H9 (cell line): ENCODE results near the gene FKTN. TPM values are rescaled to one million over a fixed set of nuclear protein-coding genes. Genes with fewer than 3 reads are reported as not detected.

ENCODE experiments used
- DNase-seq: peaks from one replicate; pipeline ENCODE4 v3.0.0-alpha.2; 2017
- H2AFZ ChIP-seq: one replicate; pipeline ENCODE4 v1.6.1; 2013; ENCODE audit warnings: mild to moderate bottlenecking, low read length, control low read depth, moderate library complexity
- H2AK5ac ChIP-seq: 2 replicates; pipeline ENCODE4 v1.6.1; 2013; ENCODE audit warnings: low read length, control low read depth, mixed read lengths; ENCODE audit not compliant: insufficient read length
- H2BK120ac ChIP-seq: one replicate; pipeline ENCODE4 v1.6.1; 2013; ENCODE audit warnings: low read depth, mild to moderate bottlenecking, low read length, control low read depth, inconsistent platforms; ENCODE audit not compliant: poor library complexity, severe bottlenecking
- H2BK12ac ChIP-seq: 2 replicates; pipeline ENCODE4 v1.6.1; 2013; ENCODE audit warnings: low read length, control low read depth, mixed read lengths, low read depth; ENCODE audit not compliant: insufficient read length
- H2BK15ac ChIP-seq: 2 replicates; pipeline ENCODE4 v1.6.1; 2013; ENCODE audit warnings: low read depth, low read length, control low read depth
- H2BK20ac ChIP-seq: one replicate; pipeline ENCODE4 v1.6.1; 2013; ENCODE audit warnings: low read depth, mild to moderate bottlenecking, low read length, control low read depth, inconsistent platforms; ENCODE audit not compliant: poor library complexity, severe bottlenecking
- H2BK5ac ChIP-seq: 2 replicates; pipeline ENCODE4 v1.6.1; 2013; ENCODE audit warnings: low read length, control low read depth, mixed read lengths; ENCODE audit not compliant: insufficient read length
- H3K14ac ChIP-seq: 2 replicates; pipeline ENCODE4 v1.6.1; 2013; ENCODE audit warnings: low read length, control low read depth; ENCODE audit not compliant: insufficient read depth
- H3K18ac ChIP-seq: 2 replicates; pipeline ENCODE4 v1.6.1; 2013; ENCODE audit warnings: low read depth, mild to moderate bottlenecking, mixed read lengths, low read length, control low read depth; ENCODE audit not compliant: insufficient read length
- H3K23ac ChIP-seq: 2 replicates; pipeline ENCODE4 v1.6.1; 2013; ENCODE audit warnings: low read length, control low read depth, mixed read lengths, low read depth; ENCODE audit not compliant: insufficient read length
- H3K23me2 ChIP-seq: 2 replicates; pipeline ENCODE4 v1.6.1; 2013; ENCODE audit warnings: low read depth, mild to moderate bottlenecking, mixed read lengths, low read length, control low read depth; ENCODE audit not compliant: insufficient read length, poor library complexity, severe bottlenecking
- H3K27ac ChIP-seq: 2 replicates; pipeline ENCODE4 v1.5.1; 2013; ENCODE audit warnings: low read length, control low read depth, mixed read lengths, low read depth; ENCODE audit not compliant: insufficient read length
- H3K27me3 ChIP-seq: 2 replicates; pipeline ENCODE4 v1.6.1; 2013; ENCODE audit warnings: low read length, control low read depth, inconsistent platforms; ENCODE audit not compliant: insufficient read depth
- H3K4ac ChIP-seq: 2 replicates; pipeline ENCODE4 v1.6.1; 2013; ENCODE audit warnings: low read depth, mild to moderate bottlenecking, control low read depth, inconsistent platforms, low read length, moderate library complexity
- H3K4me1 ChIP-seq: 2 replicates; pipeline ENCODE4 v1.6.1; 2013; ENCODE audit warnings: low read length, control low read depth, inconsistent platforms; ENCODE audit not compliant: insufficient read depth
- H3K4me2 ChIP-seq: 2 replicates; pipeline ENCODE4 v1.6.1; 2013; ENCODE audit warnings: low read length, control low read depth, mixed read lengths; ENCODE audit not compliant: insufficient read length, insufficient read depth
- H3K56ac ChIP-seq: 2 replicates; pipeline ENCODE4 v1.6.1; 2013; ENCODE audit warnings: low read depth, mild to moderate bottlenecking, mixed read lengths, low read length, control low read depth; ENCODE audit not compliant: insufficient read length
- H3K79me1 ChIP-seq: 2 replicates; pipeline ENCODE4 v1.6.1; 2013; ENCODE audit warnings: low read depth, mild to moderate bottlenecking, moderate library complexity, low read length, control low read depth, inconsistent platforms; ENCODE audit not compliant: insufficient read depth, poor library complexity, severe bottlenecking
- H3K79me2 ChIP-seq: 2 replicates; pipeline ENCODE4 v1.6.1; 2013; ENCODE audit warnings: low read length, control low read depth, inconsistent platforms; ENCODE audit not compliant: insufficient read depth
- H3K9ac ChIP-seq: 2 replicates; pipeline ENCODE4 v1.6.1; 2013; ENCODE audit warnings: low read length, control low read depth, mixed read lengths; ENCODE audit not compliant: insufficient read length; ENCODE audit errors: extremely low read depth
- H3K9me3 ChIP-seq: one replicate; pipeline ENCODE4 v1.6.1; 2013; ENCODE audit warnings: low read depth, low read length, inconsistent platforms; ENCODE audit not compliant: control insufficient read depth
- H3T11ph ChIP-seq: one replicate; pipeline ENCODE4 v1.6.1; 2013; ENCODE audit warnings: mild to moderate bottlenecking, low read length, control low read depth, inconsistent platforms
- H4K20me1 ChIP-seq: one replicate; pipeline ENCODE4 v1.6.1; 2013; ENCODE audit not compliant: control insufficient read depth, insufficient read length, insufficient read depth
- H4K5ac ChIP-seq: 2 replicates; pipeline ENCODE4 v1.6.1; 2013; ENCODE audit warnings: low read depth, mild to moderate bottlenecking, mixed read lengths, low read length, control low read depth; ENCODE audit not compliant: insufficient read length
- H4K8ac ChIP-seq: replicated peaks from 2 replicates; pipeline ENCODE4 v1.6.1; 2013; ENCODE audit warnings: low read length, control low read depth, mixed read lengths, low read depth; ENCODE audit not compliant: insufficient read length
- H4K91ac ChIP-seq: 2 replicates; pipeline ENCODE4 v1.6.1; 2013; ENCODE audit warnings: low read depth, mild to moderate bottlenecking, moderate library complexity, mixed read lengths, low read length, control low read depth; ENCODE audit not compliant: insufficient read length
- H3K27ac Mint-ChIP-seq, 3 experiments: 2 replicates in 2 of 3; 3 replicates in 1 of 3; pipeline ENCODE4 v1.8.0; 2020 to 2021; ENCODE audit warnings: mixed read lengths in 3 of 3, mild to moderate bottlenecking in 1 of 3, moderate library complexity in 1 of 3
- H3K27me3 Mint-ChIP-seq: 2 replicates; pipeline ENCODE4 v1.8.0; 2021; ENCODE audit warnings: low read depth, mild to moderate bottlenecking, moderate library complexity, mixed read lengths
- H3K36me3 Mint-ChIP-seq, 3 experiments: 2 replicates in 2 of 3; 3 replicates in 1 of 3; pipeline ENCODE4 v1.8.0; 2020 to 2021; ENCODE audit warnings: low read depth in 3 of 3, mixed read lengths in 3 of 3; ENCODE audit not compliant: insufficient read depth in 1 of 3
- H3K4me1 Mint-ChIP-seq, 2 experiments: 2 replicates each; pipeline ENCODE4 v1.8.0; 2020; ENCODE audit warnings: mixed read lengths in 2 of 2
- H3K4me3 Mint-ChIP-seq, 2 experiments: 2 replicates in 1 of 2; 3 replicates in 1 of 2; pipeline ENCODE4 v1.8.0; 2020 to 2021; ENCODE audit warnings: mild to moderate bottlenecking in 2 of 2, mixed read lengths in 2 of 2, moderate library complexity in 1 of 2
- H3K9me3 Mint-ChIP-seq, 2 experiments: 2 replicates in 1 of 2; 3 replicates in 1 of 2; pipeline ENCODE4 v1.8.0; 2020; ENCODE audit warnings: mild to moderate bottlenecking in 2 of 2, mixed read lengths in 2 of 2, moderate library complexity in 1 of 2
- WGBS: extraction: QIAGEN DNeasy Blood & Tissue Kit; methylation state at CpG from one replicate; pipeline ENCODE4 v1.1.7; 2013; ENCODE audit warnings: missing lambda C conversion rate, low lambda C conversion rate, mixed read lengths; ENCODE audit not compliant: insufficient read length; ENCODE audit errors: extremely low coverage; 5-methylcytosine and 5-hydroxymethylcytosine counted together
- total RNA-seq: library from RNA; stranded (reverse); gene quantifications from 2 replicates; pipeline ENCODE4 v1.2.1, GENCODE V29; 2021
- TF ChIP-seq, protein P1 (sequence below): fragments of 200-600 bp; sonication (generic); conservative IDR thresholded peaks from 3 replicates; pipeline ENCODE4 v1.8.0; 2021; ENCODE audit warnings: antibody characterized with exemption, mild to moderate bottlenecking

FKTN gene
- total RNA-seq, 1 experiment from 2014 or later: 14.3 TPM

DNA sequence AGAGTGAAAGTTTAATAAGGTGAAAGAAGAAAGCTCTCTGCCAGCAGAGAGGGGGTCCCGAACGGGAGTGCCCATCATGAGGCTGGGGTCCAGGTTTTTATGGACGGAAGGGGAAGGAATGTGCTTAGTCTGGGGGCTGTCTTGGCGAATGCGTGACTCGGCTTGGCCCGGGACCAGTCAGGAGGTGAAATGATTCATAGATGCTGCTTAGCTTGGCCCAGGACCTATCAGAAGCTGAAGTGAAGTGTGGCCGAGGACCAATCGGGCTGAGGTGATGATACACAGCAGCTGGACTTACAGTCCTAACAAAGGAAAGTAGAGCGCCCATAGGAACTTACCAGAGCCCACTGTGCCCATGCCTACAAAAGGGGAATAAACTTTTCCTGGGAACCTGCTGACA, 3.9 kb upstream of the FKTN start:
- Histone ChIP-seq H3K56ac (no peak overlapping the region), H3K23me2 (peaks cover 9% of the 10 kb centered on the region), H2AK5ac (no peak overlapping the region), H4K91ac (no peak overlapping the region), H4K8ac (no peak overlapping the region), H2BK5ac (no peak overlapping the region), H3T11ph (no peak overlapping the region), H2BK120ac (no peak overlapping the region), H3K4ac (no peak overlapping the region), H3K18ac (no peak overlapping the region), H4K20me1 (no peaks in the 10 kb centered on the region), H2BK12ac (no peak overlapping the region), H3K9me3 (no peaks in the 10 kb centered on the region), H3K4me2 (no peak overlapping the region), H3K9ac (no peak overlapping the region), H2AFZ (no peak overlapping the region), H2BK20ac (no peak overlapping the region), H3K79me2 (no peaks in the 10 kb centered on the region), H3K4me1 (no peaks in the 10 kb centered on the region), H3K23ac (no peak overlapping the region), H4K5ac (no peak overlapping the region), H2BK15ac (no peak overlapping the region), H3K27ac (no peak overlapping the region), H3K79me1 (no peaks in the 10 kb centered on the region), H3K27me3 (no peaks in the 10 kb centered on the region), H3K14ac (no peak overlapping the region)
- DNase-seq: peak; percentile 29
- peaks cover 2 to 5% of the 10 kb centered on the region in 2 experiments; a peak in 3 of 5 replicates for H3K9me3 Mint-ChIP-seq
- H3K36me3 Mint-ChIP-seq: peaks cover 0 to 6% (median 3%) of the 10 kb centered on the region in 3 experiments; a peak in 3 of 7 replicates
- TF ChIP-seq, protein P1, sequence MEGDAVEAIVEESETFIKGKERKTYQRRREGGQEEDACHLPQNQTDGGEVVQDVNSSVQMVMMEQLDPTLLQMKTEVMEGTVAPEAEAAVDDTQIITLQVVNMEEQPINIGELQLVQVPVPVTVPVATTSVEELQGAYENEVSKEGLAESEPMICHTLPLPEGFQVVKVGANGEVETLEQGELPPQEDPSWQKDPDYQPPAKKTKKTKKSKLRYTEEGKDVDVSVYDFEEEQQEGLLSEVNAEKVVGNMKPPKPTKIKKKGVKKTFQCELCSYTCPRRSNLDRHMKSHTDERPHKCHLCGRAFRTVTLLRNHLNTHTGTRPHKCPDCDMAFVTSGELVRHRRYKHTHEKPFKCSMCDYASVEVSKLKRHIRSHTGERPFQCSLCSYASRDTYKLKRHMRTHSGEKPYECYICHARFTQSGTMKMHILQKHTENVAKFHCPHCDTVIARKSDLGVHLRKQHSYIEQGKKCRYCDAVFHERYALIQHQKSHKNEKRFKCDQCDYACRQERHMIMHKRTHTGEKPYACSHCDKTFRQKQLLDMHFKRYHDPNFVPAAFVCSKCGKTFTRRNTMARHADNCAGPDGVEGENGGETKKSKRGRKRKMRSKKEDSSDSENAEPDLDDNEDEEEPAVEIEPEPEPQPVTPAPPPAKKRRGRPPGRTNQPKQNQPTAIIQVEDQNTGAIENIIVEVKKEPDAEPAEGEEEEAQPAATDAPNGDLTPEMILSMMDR: no peak
- H3K4me3 Mint-ChIP-seq: no peak overlapping the region
- no CpG with 5 or more reads among the region's 10 CpGs for WGBS
- peaks cover 21% of the 10 kb centered on the region for H3K27me3 Mint-ChIP-seq
- H3K4me1 Mint-ChIP-seq: peaks cover 10% of the 10 kb centered on the region in 2 experiments
- no peak overlapping the region for H3K27ac Mint-ChIP-seq
